Pancreas (tissue), 10 donors: ENCODE results near the gene C17orf100. TPM values are rescaled to one million over a fixed set of nuclear protein-coding genes. Genes with fewer than 3 reads are reported as not detected.
"Not testable (repeated sequence)": the region's sequence is repeated elsewhere in the genome, so short reads cannot be mapped to it uniquely, and the experiment has no call there.

ENCODE experiments used
- ATAC-seq, 4 donors: fragments of 200-7000 bp; cut with Tn5 transposase; one replicate each; pipeline versions ENCODE4 v1.8.0 to v1.9.1; 2020; ENCODE audit warnings: mild to moderate bottlenecking in 4 of 4, moderate library complexity in 4 of 4
- DNase-seq, 6 donors: peaks; one replicate each; pipeline ENCODE4 v3.0.0-alpha.2; 2020
- FAIRE-seq: peaks from 2 replicates; lab custom pipeline; 2012; peaks lifted over from hg19 to GRCh38; lab: Jason Lieb, UNC
- H3K27ac ChIP-seq, 4 donors: fragments of 200-600 bp; sonication (generic); 1 replicate in 3 of 4; 2 replicates in 1 of 4; pipeline versions ENCODE4 v1.5.0 to v1.8.0; 2020
- H3K27me3 ChIP-seq, 4 donors: fragments of 200-600 bp; one replicate each; pipeline ENCODE4 v1.8.0; 2021
- H3K36me3 ChIP-seq, 3 donors: fragments of 200-600 bp; sonication (generic) in 1 of 3; one replicate each; pipeline versions ENCODE4 v1.5.0 to v1.8.0; 2020 to 2021
- H3K4me1 ChIP-seq, 3 donors: fragments of 200-600 bp; one replicate each; pipeline ENCODE4 v1.8.0; 2021
- H3K4me3 ChIP-seq, 4 donors: fragments of 200-600 bp; sonication (generic) in 2 of 4; one replicate each; pipeline versions ENCODE4 v1.5.0 to v1.8.0; 2020 to 2021
- H3K9me3 ChIP-seq, 4 donors: fragments of 200-600 bp; one replicate each; pipeline ENCODE4 v1.8.0; 2021
- CTCF ChIP-seq, 4 donors: fragments of 200-600 bp; sonication (generic) in 3 of 4; IDR thresholded peaks; one replicate each; pipeline versions ENCODE4 v1.5.0 to v1.8.0; 2021; ENCODE audit warnings: antibody characterized with exemption in 4 of 4
- WGBS, 2 donors: extraction: QIAGEN DNeasy Blood & Tissue Kit; methylation state at CpG; one replicate each; pipeline ENCODE4 v1.1.7; 2013; 5-methylcytosine and 5-hydroxymethylcytosine counted together
- intact Hi-C, 3 donors: fragments of 100-400 bp; cut with DNase I; formaldehyde crosslinking; loops; one replicate each; pipeline versions ENCODE4 v1.11.1 to v1.14.2; 2022
- polyA plus RNA-seq, 2 donors: library from polyadenylated mRNA; stranded (reverse); fragments of 200-250 nt; gene quantifications; one replicate each; pipeline ENCODE4 v1.2.3, GENCODE V29; 2013
- total RNA-seq, 6 donors: library from RNA; stranded (reverse); fragmentation: NEBNext Ultra II Directional in 4 of 6; extraction: Animal tissue kit (Norgen Biotek cat#: 25700) in 4 of 6; gene quantifications; one replicate each; pipeline versions ENCODE4 v1.2.1 to v1.2.4, GENCODE V29; 2021 to 2023
- donor health status: healthy with polysubstance abuse.
- donor health status: DM: no; HTN: no; CAD: no; lungs with moderate emphysema.
- donor health status: DM: no; HTN: no; CAD: no.
- donor health status: control.
- donor health status: control.
- donor health status: Bipolar disorder and iron deficiency.
- donor health status: DM: yes; HTN: yes; CAD: no.
- donor health status: DM: no; HTN: no; CAD: no.
- donor health status: DM: no; HTN: no; CAD: no.
- donor health status: DM: yes; HTN: yes; CAD: no.

The C17orf100 gene
- total and polyA plus RNA-seq, 8 donors: 0.91 to 5.8 (median 2.4) TPM

- intact Hi-C loops: no loop called here
Observed at GRCh38 chr17:6684881-6685767, 33.6 kb downstream of the C17orf100 start.

DNA sequence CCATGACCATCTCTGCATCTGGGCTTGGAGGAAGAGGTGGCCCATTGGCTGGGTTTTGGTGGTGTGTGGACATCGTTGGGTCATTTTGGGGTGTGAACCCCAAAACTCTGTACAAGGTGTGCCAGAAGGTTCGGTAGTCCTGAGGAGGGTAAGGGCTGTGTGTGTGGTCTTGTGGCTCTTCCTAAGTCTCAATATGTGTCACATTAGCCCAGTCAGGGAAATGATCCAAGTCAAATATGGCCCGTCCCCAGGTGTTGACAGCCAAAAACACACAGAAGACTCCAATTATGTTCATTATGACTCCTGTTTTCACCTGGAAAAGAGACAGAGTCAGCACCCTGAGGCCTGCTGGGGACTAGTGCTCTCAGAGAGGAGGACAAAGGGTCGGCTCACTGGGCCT, 34.5 kb downstream of the C17orf100 start:
- Histone ChIP-seq H3K36me3 (no peaks in the 10 kb centered on the region), H3K4me1 (no peaks in the 10 kb centered on the region), H3K9me3 (no peaks in the 10 kb centered on the region), H3K27me3 (no peaks in the 10 kb centered on the region), H3K27ac (no peak overlapping the region), H3K4me3 (no peak overlapping the region)
- 66 to 73% methylated on average over 4 of the region's 4 CpGs for WGBS, 2 donors
- no peak for TF ChIP-seq CTCF (IDR thresholded peaks at IDR 0.05)
- DNase-seq (no peak), ATAC-seq (peak in 1 of 4 donors; percentile 31), FAIRE-seq (no peak)
- intact Hi-C loops: no loop called here

More at GRCh38 chr17:6684881-6685767, 33.6 kb downstream of the C17orf100 start:
- H3K4me1 ChIP-seq: no peaks in the 10 kb centered on the region
- ATAC-seq: no peak
- H3K4me3 ChIP-seq: no peak overlapping the region
- no peaks in the 10 kb centered on the region for H3K27me3 ChIP-seq
- FAIRE-seq: no peak
- H3K36me3 ChIP-seq: no peaks in the 10 kb centered on the region
- H3K27ac ChIP-seq: no peak overlapping the region
- WGBS, 2 donors: 78 to 81% methylated on average over 14 of the region's 14 CpGs
- no peaks in the 10 kb centered on the region for H3K9me3 ChIP-seq
- TF ChIP-seq CTCF (IDR thresholded peaks at IDR 0.05): no peak
- no peak for DNase-seq

DNA sequence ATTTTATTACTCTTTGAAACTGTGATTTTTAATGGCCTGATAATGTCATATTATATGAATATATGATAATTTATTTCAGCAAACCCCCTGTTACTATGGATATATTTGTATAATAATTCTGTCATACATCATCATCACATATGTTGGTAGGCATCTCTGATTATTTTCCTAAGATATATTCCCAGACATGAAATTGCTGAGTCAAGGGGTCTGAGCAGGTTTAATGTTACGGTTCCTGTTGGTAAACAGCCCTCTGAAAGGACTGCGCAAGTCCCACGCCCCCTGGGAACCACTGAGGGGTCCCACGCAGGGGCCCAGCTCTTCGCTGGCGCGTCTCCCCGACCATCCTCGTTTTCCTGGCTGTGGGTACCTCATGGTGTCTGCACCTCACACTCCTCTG, 37.4 kb downstream of the C17orf100 start:
- Histone ChIP-seq H3K9me3 (no peaks in the 10 kb centered on the region), H3K4me3 (no peak overlapping the region), H3K27me3 (no peaks in the 10 kb centered on the region), H3K4me1 (no peaks in the 10 kb centered on the region), H3K36me3 (no peaks in the 10 kb centered on the region), H3K27ac (no peak overlapping the region)
- WGBS, 2 donors: 81 to 83% methylated on average over 9 of the region's 9 CpGs
- no peak for TF ChIP-seq CTCF (IDR thresholded peaks at IDR 0.05)
- intact Hi-C loops: no loop called here
- no peak for ATAC-seq
- no peak for DNase-seq
- no peak for FAIRE-seq

DNA sequence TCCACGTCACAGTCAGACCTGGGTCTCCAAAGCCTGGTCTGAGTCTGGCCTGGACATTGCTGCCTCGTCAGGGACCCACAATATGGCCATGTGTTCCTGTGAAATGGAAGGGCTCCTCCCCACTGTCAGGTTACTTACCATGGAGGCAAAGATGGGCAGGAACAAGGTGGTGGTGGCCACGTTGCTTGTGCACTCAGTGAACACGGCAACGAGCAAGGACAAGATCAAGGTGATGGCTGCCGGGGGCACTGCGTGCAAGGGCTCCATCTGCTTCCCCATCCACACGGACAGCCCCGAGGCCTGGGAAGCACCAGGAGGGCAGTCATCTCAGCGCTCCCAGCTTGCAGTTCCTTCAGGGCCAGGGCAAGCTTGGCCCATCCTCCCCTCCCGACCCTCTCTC, 39.1 kb downstream of the C17orf100 start:
- H3K4me3 ChIP-seq: no peak overlapping the region
- H3K27me3 ChIP-seq: no peaks in the 10 kb centered on the region
- H3K4me1 ChIP-seq: no peaks in the 10 kb centered on the region
- no peak overlapping the region for H3K27ac ChIP-seq
- TF ChIP-seq CTCF (IDR thresholded peaks at IDR 0.05): no peak
- no peak for DNase-seq
- no peak for FAIRE-seq
- H3K36me3 ChIP-seq: no peaks in the 10 kb centered on the region
- 72 to 87% methylated on average over 11 of the region's 11 CpGs for WGBS, 2 donors
- intact Hi-C loops: no loop called here
- H3K9me3 ChIP-seq: no peaks in the 10 kb centered on the region
- ATAC-seq: no peak

- intact Hi-C loops: no loop called here
- ATAC-seq: no peak
- no peak for DNase-seq
- Histone ChIP-seq H3K9me3 (no peaks in the 10 kb centered on the region), H3K27ac (no peak overlapping the region), H3K27me3 (no peaks in the 10 kb centered on the region), H3K4me3 (no peak overlapping the region), H3K4me1 (no peaks in the 10 kb centered on the region), H3K36me3 (no peaks in the 10 kb centered on the region)
- FAIRE-seq: no peak
- 56 to 67% methylated on average over 3 of the region's 3 CpGs for WGBS, 2 donors
- no peak for TF ChIP-seq CTCF (IDR thresholded peaks at IDR 0.05)
Observed at GRCh38 chr17:6691546-6691945, 40.0 kb downstream of the C17orf100 start.

- H3K27ac ChIP-seq, H3K36me3 ChIP-seq, H3K4me3 ChIP-seq, DNase-seq, intact Hi-C loops, H3K9me3 ChIP-seq, FAIRE-seq, ATAC-seq, H3K4me1 ChIP-seq, H3K27me3 ChIP-seq: not testable (repeated sequence)
- 44 to 69% methylated on average over 6 of the region's 6 CpGs for WGBS, 2 donors
Observed at GRCh38 chr17:6691958-6692357, 40.4 kb downstream of the C17orf100 start.
